ENCODE data around the gene TOX2.

TOX2 gene

DNA sequence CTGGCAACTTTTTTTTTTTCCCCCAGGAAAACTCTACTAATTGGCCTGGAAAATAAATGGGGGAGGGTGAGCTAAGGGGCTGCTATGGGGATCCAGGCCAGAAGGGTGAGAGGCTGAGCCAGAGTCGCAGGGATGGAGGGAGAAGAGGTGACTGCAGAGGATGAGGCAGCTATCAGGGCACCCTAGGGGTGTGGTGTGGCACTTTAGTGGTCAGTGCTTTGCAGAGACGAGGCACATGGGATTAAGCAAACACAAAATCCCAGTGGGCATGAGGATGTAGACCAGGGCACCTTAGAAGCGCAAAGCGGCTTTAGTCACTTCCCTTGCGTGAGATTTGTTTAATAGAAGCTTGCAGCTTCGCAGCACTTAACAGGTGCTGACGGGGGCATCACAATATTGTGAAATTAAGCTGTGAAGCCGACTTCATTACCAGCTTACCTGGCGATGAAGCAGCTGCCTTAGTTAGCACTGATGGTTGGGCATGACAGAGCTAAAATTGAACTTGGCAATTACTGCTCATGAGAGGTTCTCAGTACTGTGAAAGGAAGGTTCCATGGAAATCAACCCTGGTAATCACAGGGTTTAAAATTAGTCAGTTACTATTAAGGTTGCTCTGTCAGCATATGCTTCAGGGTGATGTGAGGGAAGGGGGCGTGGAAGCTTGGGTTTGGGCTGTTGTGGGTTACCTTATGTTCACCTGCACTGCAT, 26.0 kb downstream of the TOX2 start:
- peak; percentile 46 for DNase-seq (ENCODE audit: low spot score)

DNA sequence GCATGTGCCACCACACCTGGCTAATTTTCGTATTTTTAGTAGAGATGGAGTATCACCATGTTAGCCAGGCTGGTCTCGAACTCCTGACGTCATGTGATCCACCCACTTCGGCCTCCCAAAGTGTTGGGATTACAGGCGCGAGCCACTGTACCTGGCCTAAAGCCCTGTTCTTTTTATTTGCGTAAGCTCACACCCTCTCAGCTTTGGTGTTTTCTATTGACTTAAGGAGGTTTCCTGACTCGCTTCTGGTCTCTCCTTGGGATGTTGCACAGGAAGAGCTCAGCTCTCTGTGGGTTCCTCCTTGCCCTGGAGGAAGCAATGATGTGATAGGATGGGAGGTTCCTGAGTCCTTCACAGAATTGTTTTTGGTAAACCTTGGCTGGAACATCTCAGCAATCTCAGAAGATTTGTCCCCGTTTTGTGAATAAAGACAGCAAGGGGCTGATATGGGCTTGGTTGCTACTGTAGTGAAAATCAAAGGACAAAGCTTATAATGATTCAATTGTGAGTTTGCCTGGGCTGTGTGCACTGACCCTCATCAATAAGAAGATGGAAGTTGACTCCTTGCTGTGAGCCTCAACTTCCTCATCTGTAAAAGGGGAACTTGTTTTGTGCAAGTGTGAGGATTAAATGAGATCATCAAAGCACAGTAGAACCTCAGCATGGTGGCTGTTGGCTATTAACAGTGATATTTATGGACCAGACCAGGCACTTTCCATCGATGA, 27.0 kb downstream of the TOX2 start:
- DNase-seq (ENCODE audit: low spot score) = no peak

DNA sequence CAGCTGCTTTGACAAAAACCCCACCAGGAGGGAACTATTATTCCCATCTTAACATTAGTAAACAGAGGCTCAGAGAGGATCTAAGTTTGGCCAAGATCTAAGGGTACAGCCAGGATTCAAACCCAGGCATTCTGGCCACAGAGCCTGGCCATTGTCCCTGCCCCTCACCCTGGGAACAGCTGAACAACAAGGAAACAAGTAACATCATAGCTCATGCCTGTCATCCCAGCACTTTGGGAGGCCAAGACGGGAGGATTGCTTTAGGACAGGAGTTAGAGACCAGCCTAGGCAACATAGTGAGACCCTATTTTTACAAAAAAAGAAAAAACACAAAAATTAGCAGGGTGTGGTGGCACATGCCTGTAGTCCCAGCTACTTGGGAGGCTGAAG, 27.5 kb downstream of the TOX2 start:
- no peak for DNase-seq (ENCODE audit: low spot score)

DNA sequence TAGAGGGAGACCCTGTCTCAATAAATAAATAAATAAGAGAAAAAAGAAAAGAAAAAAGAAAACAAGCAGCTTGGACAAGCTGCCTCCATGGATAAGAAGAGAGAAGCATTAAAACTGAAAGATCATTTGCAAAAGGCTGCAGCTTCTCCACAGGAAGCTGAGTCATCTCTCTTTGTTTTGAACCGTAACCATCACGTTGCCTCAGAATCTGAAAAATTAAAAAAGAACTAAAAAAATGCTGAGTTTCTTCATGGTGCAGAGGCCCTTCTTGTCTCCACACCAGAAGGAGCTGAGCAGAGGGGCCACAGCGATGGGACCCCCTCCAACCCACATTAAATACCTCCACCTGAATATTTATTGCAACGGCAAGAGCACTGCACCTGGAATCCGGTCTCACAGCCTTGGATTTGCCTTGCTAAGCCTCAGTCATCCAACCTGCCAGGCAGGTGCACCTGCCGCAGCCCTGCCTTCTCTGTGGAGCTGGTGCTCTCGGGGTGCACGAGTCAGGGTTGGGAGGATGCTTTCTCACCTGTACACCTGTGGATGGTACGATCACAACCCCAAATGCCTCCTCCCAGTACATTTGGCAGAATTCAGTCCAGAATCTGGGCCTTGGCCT, 28.1 kb downstream of the TOX2 start:
- DNase-seq (ENCODE audit: low spot score) = peak; percentile 76

DNA sequence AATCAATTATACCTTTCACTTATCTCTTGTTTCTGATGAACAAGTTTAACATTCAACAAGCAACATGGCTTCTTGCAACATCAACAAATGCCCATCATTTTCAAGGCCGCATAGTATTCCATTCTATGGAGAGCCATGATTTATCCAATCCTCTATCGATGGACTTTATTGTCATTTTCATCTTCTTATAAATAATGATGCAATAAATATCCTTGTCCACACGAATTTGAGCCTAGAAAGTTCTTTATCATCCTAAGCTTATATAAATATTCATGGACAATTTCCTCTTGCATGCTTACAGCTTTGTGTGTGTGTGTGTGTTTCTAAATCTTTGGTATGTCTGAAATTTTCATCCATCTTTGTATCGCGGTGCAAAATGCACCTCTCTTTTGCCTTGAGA, 29.1 kb downstream of the TOX2 start:
- DNase-seq (ENCODE audit: low spot score) = no peak

DNA sequence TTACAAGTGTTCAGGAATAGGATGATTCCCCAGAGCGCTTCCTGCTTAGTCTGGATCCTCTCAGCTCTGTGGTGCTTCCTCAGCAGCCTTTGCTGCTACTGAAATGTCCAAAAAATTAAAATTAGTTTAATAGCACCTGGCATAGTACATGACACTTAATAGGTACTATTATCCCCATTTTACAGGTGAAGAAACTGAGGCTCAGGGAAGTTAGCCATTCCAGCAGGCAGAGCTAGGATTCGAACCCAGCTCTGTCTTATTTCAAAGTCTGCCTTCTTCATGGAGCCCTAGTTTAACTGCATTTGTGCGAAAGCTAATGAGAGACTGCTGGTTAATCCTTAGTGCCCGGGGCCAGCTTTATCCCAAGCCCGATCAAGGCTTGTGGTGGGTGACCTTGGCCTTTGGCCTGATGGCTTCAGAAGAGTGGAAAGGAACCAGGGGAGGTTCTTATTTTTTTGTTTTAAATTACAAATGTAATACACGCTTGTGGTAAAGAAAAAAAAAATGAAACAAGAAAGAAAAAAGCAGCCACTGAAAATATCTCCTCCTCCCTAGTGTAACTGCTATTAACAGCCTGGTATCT, 30.1 kb downstream of the TOX2 start:
- DNase-seq (ENCODE audit: low spot score) = no peak

DNA sequence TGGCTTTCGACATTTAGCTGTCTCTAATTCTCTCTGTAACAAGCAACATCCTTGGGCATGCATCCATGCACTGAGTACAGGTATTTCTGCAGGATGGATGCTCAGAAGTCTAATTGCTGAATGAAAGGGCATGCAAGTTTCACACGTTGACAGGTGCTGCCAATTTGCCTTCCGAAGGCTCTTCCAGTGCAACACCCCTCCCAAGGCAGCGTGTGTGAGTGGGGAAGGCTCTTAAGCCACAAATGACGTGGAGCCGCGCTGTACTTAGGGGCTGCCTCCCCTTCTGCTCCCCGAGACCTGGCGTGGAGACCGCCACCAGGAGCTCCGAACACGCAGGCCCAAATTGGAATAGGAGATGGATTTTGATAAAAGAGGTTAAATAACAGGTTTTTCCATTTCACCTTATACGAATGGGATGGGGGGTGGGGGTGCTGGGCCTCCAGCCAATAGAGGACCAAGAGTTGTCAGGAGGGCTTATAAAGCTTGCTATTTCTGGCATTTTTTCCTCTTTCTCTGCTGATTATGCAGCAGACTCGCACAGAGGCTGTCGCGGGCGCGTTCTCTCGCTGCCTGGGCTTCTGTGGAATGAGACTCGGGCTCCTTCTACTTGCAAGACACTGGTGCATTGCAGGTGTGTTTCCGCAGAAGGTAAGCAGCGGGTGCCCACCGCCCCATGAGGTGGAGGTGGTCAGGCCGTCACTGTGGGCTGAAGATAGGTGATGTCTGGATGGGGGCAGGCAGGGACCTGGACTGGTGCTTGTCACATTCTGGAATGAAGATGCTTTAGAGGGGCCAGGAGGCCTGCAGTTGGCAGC, 30.9 kb downstream of the TOX2 start:
- no peak for DNase-seq (ENCODE audit: low spot score)

DNA sequence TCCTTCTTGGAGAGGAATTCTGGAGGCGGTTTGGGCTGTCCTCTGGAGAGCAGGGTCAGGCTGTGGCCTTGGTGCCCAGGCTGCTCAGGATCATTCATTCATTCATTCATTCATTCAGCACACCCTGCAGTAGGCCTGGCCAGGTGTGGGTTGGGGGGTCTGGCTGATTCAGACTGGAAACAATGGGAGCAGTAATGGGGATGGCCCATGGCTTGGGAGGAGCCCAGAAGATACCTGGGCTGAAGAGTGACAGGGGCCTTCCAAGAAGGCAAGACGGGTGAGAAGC, 31.5 kb downstream of the TOX2 start:
- no peak for DNase-seq (ENCODE audit: low spot score)

DNA sequence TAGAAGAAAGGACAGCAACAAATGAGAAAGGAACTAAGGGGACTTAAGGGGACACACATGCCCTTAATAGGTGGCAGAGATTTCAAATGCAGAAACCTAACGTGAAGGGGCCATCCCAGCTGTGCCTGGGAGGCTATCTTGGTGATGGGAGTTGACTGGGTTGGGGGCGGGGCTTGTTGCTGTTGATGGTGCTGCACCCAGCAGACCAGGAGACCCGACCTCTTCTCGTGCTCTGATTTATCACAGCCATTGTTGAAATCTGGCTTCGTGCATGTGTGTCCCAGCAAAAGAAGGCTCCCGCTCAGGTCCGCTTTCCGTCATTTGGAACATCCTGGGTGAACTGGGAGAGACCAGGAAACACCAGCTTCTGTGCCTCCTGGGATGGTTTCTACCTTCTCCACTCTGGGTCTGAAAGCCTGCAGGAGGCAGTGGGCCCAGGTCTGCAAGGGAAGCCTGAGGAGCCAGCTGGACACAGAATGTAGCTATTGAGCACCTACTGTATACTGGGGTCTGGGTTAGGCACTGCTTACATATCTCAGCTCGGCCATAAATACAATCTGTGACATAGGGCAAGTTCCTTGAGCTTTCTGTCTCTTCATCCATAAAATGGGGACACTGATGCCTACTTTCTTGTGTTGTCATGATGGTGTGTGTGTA, 32.1 kb downstream of the TOX2 start:
- no peak for DNase-seq (ENCODE audit: low spot score)

DNA sequence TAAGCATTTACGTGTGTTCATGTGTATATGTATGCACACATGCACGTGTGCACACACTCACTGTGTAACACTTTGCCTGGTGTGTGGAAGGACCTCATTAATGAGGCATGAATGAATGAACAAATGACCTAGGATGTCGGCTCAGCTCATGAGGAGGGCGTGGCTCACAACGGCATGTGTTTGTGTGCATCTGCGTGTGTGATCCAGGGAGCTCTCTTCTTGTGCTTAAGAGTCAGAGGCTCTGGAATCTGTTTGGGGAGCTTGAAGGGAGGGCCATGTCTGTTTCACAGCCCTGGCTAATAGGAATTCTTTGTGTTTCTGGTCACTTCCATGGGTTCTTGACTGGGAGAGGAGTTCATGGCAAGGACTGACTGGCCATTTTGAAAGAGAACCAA, 32.7 kb downstream of the TOX2 start:
- no peak for DNase-seq (ENCODE audit: low spot score)

DNA sequence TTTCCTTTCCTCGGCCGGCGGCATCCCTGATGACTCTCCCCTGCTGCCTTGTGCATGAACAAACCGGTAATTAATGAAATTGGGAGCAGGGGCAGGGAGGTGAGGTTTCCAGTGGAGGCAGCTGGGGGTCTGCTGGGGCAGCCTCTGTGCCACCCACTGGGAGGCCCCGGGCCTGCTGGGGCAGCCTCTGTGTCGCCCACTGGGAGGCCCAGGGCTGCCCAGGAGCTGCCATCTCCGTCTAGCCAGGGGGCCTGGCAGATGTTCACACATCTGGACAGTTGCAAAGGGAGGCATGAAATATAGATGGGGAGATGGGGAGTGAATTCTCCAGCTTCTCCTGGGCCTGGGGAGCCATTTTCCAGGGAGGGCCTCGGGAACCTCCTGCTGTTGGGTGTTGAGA, 33.8 kb downstream of the TOX2 start:
- no peak for DNase-seq (ENCODE audit: low spot score)

DNA sequence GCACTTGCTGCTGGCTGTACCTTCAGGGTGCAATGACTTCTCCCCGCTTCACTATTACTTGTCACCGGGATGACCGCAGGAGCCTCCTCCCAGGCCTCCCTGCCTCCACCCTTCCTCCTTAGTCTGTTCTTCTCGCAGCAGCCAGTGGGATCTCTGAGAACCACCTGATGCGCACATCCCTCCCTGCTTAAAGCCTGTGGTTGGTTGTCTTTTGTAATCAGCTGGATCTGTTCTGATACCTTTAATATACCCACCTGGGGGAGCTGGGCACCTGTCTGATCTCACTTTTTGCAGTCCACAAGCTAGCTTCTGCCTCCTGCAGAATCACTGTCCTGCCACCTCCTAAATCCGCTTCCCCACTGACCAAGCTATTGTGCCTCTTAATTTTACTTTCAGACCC, 34.6 kb downstream of the TOX2 start:
- no peak for DNase-seq (ENCODE audit: low spot score)

DNA sequence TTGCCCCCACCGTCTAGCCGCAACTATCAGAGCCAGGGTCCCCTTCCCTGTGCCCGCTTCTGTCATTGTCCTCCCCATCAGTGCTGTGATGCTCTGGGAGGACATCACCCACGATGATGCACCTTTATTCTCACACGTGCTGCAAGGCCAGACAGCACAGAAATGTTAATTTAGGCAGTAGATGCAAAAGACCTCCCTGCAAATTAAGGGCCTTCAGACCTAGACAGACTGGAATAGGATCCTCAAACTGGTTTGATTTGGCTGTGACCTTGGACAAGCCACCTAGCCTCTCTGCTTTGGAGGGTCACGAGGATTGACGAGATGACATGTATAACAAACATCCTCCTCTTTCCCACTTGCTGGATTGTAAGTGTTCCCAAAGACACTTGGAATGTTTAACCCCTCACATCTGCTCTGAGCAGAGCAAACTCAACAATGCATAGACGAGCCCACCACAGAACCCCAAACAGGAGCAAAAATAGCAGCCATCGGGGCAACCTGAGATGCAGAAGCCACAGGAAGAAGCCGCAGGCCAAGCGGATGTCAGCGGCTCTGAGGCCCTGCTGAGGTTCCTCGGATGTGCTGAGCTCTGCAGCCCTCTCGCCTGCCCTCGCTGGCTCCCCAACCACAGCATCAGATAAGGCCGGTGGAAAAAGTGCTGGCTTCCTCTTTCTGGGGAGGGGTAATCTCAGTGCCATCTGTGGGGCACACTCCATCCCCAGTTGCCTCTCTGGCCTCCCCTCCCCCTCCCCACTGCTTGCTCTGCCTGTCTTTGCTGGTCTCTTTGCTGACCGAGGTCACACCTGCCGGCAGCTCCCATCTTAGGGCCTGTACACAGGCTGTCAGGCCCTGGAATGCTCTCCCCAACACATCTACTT, 35.3 kb downstream of the TOX2 start:
- DNase-seq (ENCODE audit: low spot score) = peak; percentile 92

DNA sequence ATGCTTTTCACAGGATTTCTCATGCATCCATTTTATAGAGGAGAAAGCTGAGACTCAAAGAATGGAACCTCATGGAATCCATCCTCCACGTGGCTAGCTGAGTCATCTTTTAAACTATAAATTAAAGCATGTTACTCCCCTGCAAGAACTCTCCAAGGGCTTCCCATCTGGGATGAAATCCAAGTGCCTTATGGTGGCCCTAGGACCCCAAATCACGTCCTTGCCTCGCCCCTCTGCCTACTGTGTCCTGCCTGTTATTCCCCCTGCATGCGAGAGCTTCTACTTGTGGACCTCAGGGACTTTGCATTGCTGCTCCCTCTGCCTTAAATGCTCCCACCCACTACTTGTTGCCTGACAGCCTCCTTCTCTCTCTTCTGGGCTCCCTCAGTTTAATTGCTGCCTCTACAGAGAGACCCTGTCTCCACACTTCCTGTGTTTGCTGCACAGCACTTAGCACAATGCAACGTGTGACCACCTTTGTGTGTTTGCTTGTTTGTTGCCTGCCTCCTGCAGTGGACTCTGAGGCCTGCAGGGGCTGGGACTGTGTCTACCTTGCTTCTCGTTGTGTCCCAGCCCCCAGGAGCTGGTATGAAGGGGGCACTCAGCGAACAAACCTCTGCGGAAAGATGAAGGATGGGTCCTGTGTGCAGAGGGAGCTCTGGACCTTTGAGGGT, 39.4 kb downstream of the TOX2 start:
- DNase-seq (ENCODE audit: low spot score) = no peak

DNA sequence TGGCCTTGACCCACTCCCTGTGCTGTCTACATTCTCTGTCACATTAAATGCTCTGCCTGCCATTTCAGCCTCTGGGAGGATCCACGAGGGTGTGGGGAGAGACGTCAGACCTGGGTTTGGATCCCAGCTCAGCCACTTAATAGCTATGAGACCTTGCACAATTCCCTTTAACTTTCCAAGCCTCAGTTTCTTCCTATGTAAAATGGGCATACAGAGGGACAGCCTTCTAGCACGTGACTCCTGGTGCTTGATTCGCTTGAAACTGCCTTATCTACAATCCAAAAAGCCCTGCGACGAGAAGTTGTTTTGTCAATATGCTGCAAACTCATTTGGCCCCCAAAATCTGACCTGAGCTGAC, 40.0 kb downstream of the TOX2 start:
- DNase-seq (ENCODE audit: low spot score) = no peak

DNA sequence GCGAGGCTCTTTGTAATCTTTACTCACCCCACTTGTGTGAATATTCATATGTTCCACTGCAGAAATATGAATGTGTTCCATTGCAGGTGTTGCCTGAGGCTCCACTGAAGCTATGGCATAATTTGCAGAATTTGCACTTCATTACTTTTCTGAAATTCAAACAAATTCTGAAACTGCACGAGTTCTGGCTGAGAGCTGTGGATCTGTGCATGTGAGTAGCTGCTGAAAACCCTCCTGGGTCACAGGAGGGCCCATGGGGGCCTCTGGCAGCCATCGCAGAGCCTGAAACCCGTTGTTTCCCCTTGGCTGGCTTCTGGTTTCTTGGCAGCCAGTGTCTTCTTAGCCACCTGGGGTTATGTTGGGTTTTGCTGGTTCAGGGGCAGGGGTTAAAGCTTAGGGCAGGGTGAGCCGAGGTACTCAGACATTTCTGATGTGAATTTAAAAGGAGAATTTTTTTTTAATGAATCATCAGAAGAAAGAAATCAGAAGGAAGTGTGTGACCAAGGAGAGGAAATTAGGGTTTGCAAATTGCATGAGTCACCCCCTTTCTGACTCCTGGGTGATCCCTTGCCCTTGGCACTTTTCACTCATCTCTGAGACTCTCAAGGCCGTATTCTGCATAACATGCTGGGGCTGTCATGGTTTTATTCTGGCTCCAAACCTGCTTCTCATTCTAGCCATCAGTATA, 40.6 kb downstream of the TOX2 start:
- DNase-seq (ENCODE audit: low spot score) = peak; percentile 87

DNA sequence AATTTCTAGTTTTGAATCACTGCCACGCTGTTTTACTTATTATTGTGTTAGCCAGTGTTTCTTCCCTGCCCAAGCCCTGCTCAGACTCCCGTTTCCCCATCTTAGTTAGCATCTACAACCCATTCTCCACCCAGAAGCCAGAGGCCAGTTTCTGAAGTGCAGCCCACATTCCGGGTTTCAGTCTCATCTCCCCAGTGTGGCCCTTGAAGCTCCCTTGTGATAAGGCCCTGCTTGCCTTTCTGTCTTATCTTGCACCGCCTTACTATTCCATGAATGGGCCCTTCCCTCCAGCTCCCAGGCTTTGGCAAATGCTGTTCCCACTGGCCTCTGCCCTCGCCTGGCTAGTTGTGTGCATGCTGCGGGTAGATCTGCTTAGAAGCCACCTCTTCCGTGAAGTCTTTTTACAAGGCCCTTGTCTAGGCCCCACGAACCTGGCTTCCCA, 41.1 kb downstream of the TOX2 start:
- DNase-seq (ENCODE audit: low spot score) = no peak

DNA sequence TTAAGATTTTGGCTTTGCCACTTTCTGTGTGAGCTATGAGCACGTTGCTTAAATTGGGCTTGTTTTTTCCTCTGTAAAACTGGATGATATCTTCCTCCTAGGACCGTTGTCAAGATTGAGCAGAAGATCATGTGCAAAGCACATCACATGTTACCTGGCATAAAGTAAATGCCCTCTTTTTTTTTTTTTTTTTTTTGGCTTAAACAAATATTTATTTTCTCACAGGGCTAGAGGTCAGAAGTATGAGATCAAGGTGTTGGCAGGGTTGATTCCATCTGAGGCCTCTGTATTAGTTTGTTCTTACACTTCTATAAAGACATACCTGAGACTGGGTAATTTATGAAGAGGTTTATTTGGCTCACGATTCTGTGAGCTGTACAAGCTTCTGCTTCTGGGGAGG, 42.7 kb downstream of the TOX2 start:
- no peak for DNase-seq (ENCODE audit: low spot score)

DNA sequence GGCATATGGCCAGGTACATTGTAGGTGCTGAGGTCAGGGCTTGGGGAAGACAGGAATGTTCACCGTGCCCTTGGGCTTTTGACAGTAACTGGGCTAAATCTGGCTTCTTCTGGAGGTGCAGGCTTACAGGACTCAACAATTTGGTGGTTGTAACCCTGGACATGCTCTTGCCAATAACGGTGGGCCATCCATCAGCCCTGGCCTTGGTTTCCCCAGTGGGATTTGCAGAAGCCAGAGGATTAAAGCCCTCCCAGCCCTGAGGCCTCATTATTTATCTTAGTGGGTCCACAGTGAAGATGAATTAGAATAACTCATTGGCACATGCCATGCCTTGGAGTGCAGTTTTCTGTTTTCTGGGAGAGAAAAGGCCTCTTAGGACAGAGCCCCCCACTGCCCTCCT, 44.0 kb downstream of the TOX2 start:
- DNase-seq (ENCODE audit: low spot score) = no peak
